C4-2B (cell line): Measurements from ENCODE around the gene ADAMTSL1.

ENCODE experiments used
- ZFX ChIP-seq: fragments of 450-650 bp; IDR thresholded peaks from 2 replicates; pipeline ENCODE4 v1.6.1; 2017
- TF ChIP-seq, protein P1 (sequence below): fragments of 450-650 bp; conservative IDR thresholded peaks from 2 replicates; pipeline ENCODE4 v1.5.1; 2017; ENCODE audit warnings: mild to moderate bottlenecking

DNA sequence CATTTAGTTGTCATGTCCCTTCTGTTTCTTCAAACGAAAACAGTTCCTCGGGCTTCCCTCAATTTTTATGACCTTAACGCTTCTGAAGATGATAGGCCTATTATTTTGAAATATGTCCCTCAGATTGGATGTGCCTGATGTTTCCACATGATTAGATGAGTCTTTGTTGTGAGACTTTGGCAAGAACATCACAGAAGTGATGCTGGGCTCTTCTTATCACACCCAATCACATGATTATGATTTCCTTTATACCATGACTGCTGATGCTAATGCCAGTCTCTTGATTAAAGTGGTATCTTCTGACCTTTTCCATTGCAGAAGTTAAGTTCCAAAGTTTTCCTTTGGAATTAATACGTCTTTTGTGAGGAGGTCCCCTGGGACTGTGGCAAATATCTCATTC is 383.4 kb downstream of the ADAMTSL1 start:
- TF ChIP-seq, protein P1, sequence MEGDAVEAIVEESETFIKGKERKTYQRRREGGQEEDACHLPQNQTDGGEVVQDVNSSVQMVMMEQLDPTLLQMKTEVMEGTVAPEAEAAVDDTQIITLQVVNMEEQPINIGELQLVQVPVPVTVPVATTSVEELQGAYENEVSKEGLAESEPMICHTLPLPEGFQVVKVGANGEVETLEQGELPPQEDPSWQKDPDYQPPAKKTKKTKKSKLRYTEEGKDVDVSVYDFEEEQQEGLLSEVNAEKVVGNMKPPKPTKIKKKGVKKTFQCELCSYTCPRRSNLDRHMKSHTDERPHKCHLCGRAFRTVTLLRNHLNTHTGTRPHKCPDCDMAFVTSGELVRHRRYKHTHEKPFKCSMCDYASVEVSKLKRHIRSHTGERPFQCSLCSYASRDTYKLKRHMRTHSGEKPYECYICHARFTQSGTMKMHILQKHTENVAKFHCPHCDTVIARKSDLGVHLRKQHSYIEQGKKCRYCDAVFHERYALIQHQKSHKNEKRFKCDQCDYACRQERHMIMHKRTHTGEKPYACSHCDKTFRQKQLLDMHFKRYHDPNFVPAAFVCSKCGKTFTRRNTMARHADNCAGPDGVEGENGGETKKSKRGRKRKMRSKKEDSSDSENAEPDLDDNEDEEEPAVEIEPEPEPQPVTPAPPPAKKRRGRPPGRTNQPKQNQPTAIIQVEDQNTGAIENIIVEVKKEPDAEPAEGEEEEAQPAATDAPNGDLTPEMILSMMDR, result no peak
- no peak for TF ChIP-seq ZFX
